HepG2 (cell line): ENCODE measurements around the gene TESK1. TPM values are rescaled to one million over a fixed set of nuclear protein-coding genes. Genes with fewer than 3 reads are reported as not detected.

Source experiments
- FOXK1 ChIP-seq: sonication (generic); formaldehyde crosslinking; IDR thresholded peaks from 2 replicates; pipeline ENCODE4 v1.4.0; 2020; ENCODE audit warnings: low read depth, missing genetic modification reagents, borderline replicate concordance
- GFI1 ChIP-seq: sonication (generic); formaldehyde crosslinking; IDR thresholded peaks from 2 replicates; pipeline ENCODE4 v1.5.0; 2020; ENCODE audit warnings: missing genetic modification reagents, mild to moderate bottlenecking, borderline replicate concordance
- GLI4 ChIP-seq: sonication (generic); formaldehyde crosslinking; IDR thresholded peaks from 2 replicates; pipeline ENCODE4 v1.5.1; 2020; ENCODE audit warnings: missing genetic modification reagents, mild to moderate bottlenecking, moderate library complexity, borderline replicate concordance
- HOXA9 ChIP-seq: sonication (generic); formaldehyde crosslinking; IDR thresholded peaks from 2 replicates; pipeline ENCODE4 v1.8.1; 2022; ENCODE audit warnings: missing genetic modification reagents, mild to moderate bottlenecking, moderate library complexity, borderline replicate concordance
- NONO ChIP-seq, 2 experiments: fragments of 450-650 bp in 1 of 2; sonication (generic) in 1 of 2; formaldehyde crosslinking in 1 of 2; IDR thresholded peaks in 1 of 2; conservative IDR thresholded peaks in 1 of 2; 2 replicates each; pipeline versions ENCODE4 v1.6.1 to v1.8.0; 2017 to 2022; ENCODE audit warnings: mild to moderate bottlenecking in 1 of 2, missing genetic modification reagents in 1 of 2, moderate library complexity in 1 of 2
- RFXANK ChIP-seq: IDR thresholded peaks from 2 replicates; pipeline ENCODE4 v1.6.1; 2016
- SOX13 ChIP-seq, 3 experiments: fragments of 450-650 bp in 1 of 3; sonication (generic) in 1 of 3; formaldehyde crosslinking in 1 of 3; IDR thresholded peaks in 2 of 3; conservative IDR thresholded peaks in 1 of 3; 2 replicates each; pipeline versions ENCODE4 v1.5.0 to v1.6.1; 2016 to 2020; ENCODE audit warnings: antibody characterized with exemption in 1 of 3, mild to moderate bottlenecking in 1 of 3, missing compliant biosample characterization in 1 of 3, missing genetic modification reagents in 1 of 3, moderate library complexity in 1 of 3
- SRF ChIP-seq: IDR thresholded peaks from 2 replicates; pipeline ENCODE4 v1.6.1; 2011; ENCODE audit warnings: mild to moderate bottlenecking, low read depth, low read length, moderate library complexity
- TAF15 ChIP-seq: fragments of 200-400 bp; formaldehyde crosslinking; IDR thresholded peaks from one replicate; pipeline ENCODE4 v1.6.1; 2018; ENCODE audit warnings: mild to moderate bottlenecking, low read depth, low read length; ENCODE audit not compliant: poor library complexity, severe bottlenecking
- TEAD3 ChIP-seq: optimal IDR thresholded peaks from 2 replicates; pipeline ENCODE3; 2016; ENCODE audit warnings: borderline replicate concordance
- TRIM24 ChIP-seq: sonication (generic); formaldehyde crosslinking; IDR thresholded peaks from 2 replicates; pipeline ENCODE4 v1.8.0; 2022; ENCODE audit warnings: mild to moderate bottlenecking, missing genetic modification reagents
- ZBTB3 ChIP-seq: sonication (generic); formaldehyde crosslinking; IDR thresholded peaks from 2 replicates; pipeline ENCODE4 v1.4.0; 2020; ENCODE audit warnings: low read depth, mild to moderate bottlenecking, moderate library complexity, missing genetic modification reagents, borderline replicate concordance
- ZEB1 ChIP-seq: IDR thresholded peaks from 2 replicates; pipeline ENCODE4 v1.6.1; 2012; ENCODE audit warnings: mild to moderate bottlenecking, low read depth, inconsistent platforms; ENCODE audit not compliant: insufficient replicate concordance
- ZFP90 ChIP-seq: sonication (generic); formaldehyde crosslinking; IDR thresholded peaks from 2 replicates; pipeline ENCODE4 v1.8.0; 2022; ENCODE audit warnings: missing genetic modification reagents, mild to moderate bottlenecking, inconsistent platforms, borderline replicate concordance
- ZKSCAN5 ChIP-seq: sonication (generic); formaldehyde crosslinking; IDR thresholded peaks from 2 replicates; pipeline ENCODE4 v1.5.1; 2020; ENCODE audit warnings: mild to moderate bottlenecking, missing genetic modification reagents
- ZMAT3 ChIP-seq: sonication (generic); formaldehyde crosslinking; conservative IDR thresholded peaks from 2 replicates; pipeline ENCODE4 v1.7.0; 2021; ENCODE audit warnings: missing genetic modification reagents
- ZNF33B ChIP-seq: sonication (generic); formaldehyde crosslinking; IDR thresholded peaks from 2 replicates; pipeline ENCODE4 v1.5.1; 2020; ENCODE audit warnings: mild to moderate bottlenecking, missing genetic modification reagents
- ZNF556 ChIP-seq: sonication (generic); formaldehyde crosslinking; IDR thresholded peaks from 2 replicates; pipeline ENCODE4 v1.4.0; 2020; ENCODE audit warnings: mild to moderate bottlenecking, missing genetic modification reagents, borderline replicate concordance
- ZNF557 ChIP-seq: sonication (generic); formaldehyde crosslinking; IDR thresholded peaks from 2 replicates; pipeline ENCODE4 v1.4.0; 2020; ENCODE audit warnings: missing genetic modification reagents
- ZNF614 ChIP-seq: IDR thresholded peaks from 2 replicates; pipeline ENCODE4 v1.6.1; 2018; ENCODE audit warnings: missing biosample characterization, missing genetic modification reagents, inconsistent platforms, borderline replicate concordance
- ZNF713 ChIP-seq: sonication (generic); formaldehyde crosslinking; IDR thresholded peaks from 2 replicates; pipeline ENCODE4 v1.4.0; 2020; ENCODE audit warnings: mild to moderate bottlenecking, missing genetic modification reagents
- ZNF773 ChIP-seq: sonication (generic); formaldehyde crosslinking; IDR thresholded peaks from 2 replicates; pipeline ENCODE4 v1.4.0; 2020; ENCODE audit warnings: missing genetic modification reagents, borderline replicate concordance
- ZNF775 ChIP-seq: sonication (generic); formaldehyde crosslinking; IDR thresholded peaks from 2 replicates; pipeline ENCODE4 v1.4.0; 2020; ENCODE audit warnings: missing genetic modification reagents, mild to moderate bottlenecking, moderate library complexity, borderline replicate concordance
- ZNF850 ChIP-seq: sonication (generic); formaldehyde crosslinking; conservative IDR thresholded peaks from 2 replicates; pipeline ENCODE4 v1.9.0; 2021; ENCODE audit warnings: mild to moderate bottlenecking, missing genetic modification reagents
- ZNF891 ChIP-seq: sonication (generic); formaldehyde crosslinking; IDR thresholded peaks from 2 replicates; pipeline ENCODE4 v1.5.0; 2020; ENCODE audit warnings: mild to moderate bottlenecking, missing genetic modification reagents
- polyA plus RNA-seq, 8 experiments: library from polyadenylated mRNA; depleted of rRNA in 3 of 8; stranded (reverse) in 7 of 8; unstranded in 1 of 8; fragments of >200 nt; fragmentation: Illumina TruSeq in 4 of 8; extraction: Trizol in 4 of 8; gene quantifications; 2 replicates each; pipeline versions ENCODE4 v1.2.1 to v1.2.3, GENCODE V29; 2011 to 2016; ENCODE audit warnings: low read depth in 4 of 8, missing spikeins in 1 of 8, mixed read lengths in 1 of 8; ENCODE audit not compliant: insufficient read depth in 1 of 8
- total RNA-seq, 5 experiments: library from RNA; depleted of rRNA; stranded (reverse); fragments of >200 nt; fragmentation: Illumina TruSeq; extraction: Trizol; gene quantifications; 2 replicates each; pipeline ENCODE4 v1.2.3, GENCODE V29; 2016; ENCODE audit warnings: low read depth in 1 of 5
- TF ChIP-seq, protein P1 (sequence below): sonication (generic); formaldehyde crosslinking; IDR thresholded peaks from 2 replicates; pipeline ENCODE4 v1.5.0; 2020; ENCODE audit warnings: missing genetic modification reagents, mild to moderate bottlenecking, borderline replicate concordance
- TF ChIP-seq, protein P2 (sequence below): sonication (generic); formaldehyde crosslinking; IDR thresholded peaks from 2 replicates; pipeline ENCODE4 v1.4.0; 2020; ENCODE audit warnings: missing genetic modification reagents

Gene TESK1
- total and polyA plus RNA-seq, 2 of the 13 experiments (the other 11 are each of a cell fraction or from before 2014, with no cell fraction given), result 7.3 to 13.6 TPM

DNA sequence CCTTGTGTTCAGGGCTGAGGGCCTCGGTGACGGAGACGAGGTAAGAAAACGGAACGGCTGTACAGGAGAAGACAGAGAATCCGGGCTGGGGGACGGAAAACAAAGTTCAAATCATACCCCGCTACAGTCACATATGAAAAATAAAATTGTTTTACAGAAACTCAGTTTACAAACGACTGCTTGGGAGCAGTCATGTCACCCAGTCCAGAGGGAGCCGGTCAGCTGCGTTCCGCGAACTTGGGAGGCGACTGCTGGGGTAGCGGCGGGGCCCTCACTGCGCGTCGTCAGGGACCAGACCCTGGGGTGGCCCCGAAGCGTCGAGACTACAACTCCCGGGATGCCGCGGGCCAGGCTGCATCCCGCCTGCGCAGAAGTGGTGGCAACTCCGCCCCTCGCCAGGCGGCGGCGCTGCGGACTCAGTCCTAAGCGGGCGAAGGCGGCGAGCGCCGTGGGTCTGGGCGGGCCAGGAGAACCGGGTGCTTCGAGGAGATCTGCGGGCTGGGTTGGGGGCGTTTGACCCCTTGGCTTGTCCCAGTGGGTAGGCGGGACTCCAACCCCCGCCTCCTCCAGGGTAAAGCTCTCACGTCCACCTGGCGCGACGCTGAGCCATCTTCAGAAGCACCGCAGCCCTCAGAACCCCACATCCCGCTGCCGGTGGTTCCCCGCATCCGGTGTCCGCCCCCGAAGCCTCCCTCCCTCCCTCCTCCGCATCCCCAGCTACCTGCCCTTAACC is 41.6 kb downstream of the TESK1 start (continued):
- TF ChIP-seq ZNF773 (CRISPR knock-in tag) (no peak), ZEB1 (no peak), ZNF850 (no peak), TRIM24 (CRISPR knock-in tag) (no peak), NONO (IDR thresholded peaks at IDR 0.05) (no peak), NONO (CRISPR knock-in tag; conservative IDR thresholded peaks at IDR 0.05) (peak; percentile 58; the same call in 1 of the 2 replicates), ZNF713 (no peak; the same call in 1 of the 2 replicates), TAF15 (no peak), ZNF775 (CRISPR knock-in tag) (no peak), ZNF557 (no peak), ZNF891 (CRISPR knock-in tag) (peak; percentile 56; the same call in 1 of the 2 replicates), GLI4 (CRISPR knock-in tag) (no peak), ZNF614 (peak; percentile 82; the same call in 1 of the 2 replicates), ZKSCAN5 (CRISPR knock-in tag) (no peak), TEAD3 (CRISPR knock-in tag) (peak; percentile 65), RFXANK (no peak), SRF (peak; percentile 16; the same call in 1 of the 2 replicates), ZNF33B (CRISPR knock-in tag) (peak; percentile 59; the same call in 1 of the 2 replicates), ZFP90 (CRISPR knock-in tag) (peak; percentile 90), FOXK1 (CRISPR knock-in tag) (peak; percentile 46; the same call in 1 of the 2 replicates), ZBTB3 (no peak), ZNF556 (CRISPR knock-in tag) (no peak), GFI1 (CRISPR knock-in tag) (peak; percentile 56; the same call in 1 of the 2 replicates), HOXA9 (CRISPR knock-in tag) (no peak), SOX13 (IDR thresholded peaks at IDR 0.05) (no peak), SOX13 (CRISPR knock-in tag; conservative IDR thresholded peaks at IDR 0.05 in 1 of 2, IDR thresholded peaks at IDR 0.05 in 1 of 2) (no peak; a peak in 1 of 4 replicates), ZMAT3 (CRISPR knock-in tag) (peak; percentile 80; the same call in 1 of the 2 replicates)
- TF ChIP-seq, protein P1, sequence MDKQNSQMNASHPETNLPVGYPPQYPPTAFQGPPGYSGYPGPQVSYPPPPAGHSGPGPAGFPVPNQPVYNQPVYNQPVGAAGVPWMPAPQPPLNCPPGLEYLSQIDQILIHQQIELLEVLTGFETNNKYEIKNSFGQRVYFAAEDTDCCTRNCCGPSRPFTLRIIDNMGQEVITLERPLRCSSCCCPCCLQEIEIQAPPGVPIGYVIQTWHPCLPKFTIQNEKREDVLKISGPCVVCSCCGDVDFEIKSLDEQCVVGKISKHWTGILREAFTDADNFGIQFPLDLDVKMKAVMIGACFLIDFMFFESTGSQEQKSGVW, result no peak
- TF ChIP-seq, protein P2, sequence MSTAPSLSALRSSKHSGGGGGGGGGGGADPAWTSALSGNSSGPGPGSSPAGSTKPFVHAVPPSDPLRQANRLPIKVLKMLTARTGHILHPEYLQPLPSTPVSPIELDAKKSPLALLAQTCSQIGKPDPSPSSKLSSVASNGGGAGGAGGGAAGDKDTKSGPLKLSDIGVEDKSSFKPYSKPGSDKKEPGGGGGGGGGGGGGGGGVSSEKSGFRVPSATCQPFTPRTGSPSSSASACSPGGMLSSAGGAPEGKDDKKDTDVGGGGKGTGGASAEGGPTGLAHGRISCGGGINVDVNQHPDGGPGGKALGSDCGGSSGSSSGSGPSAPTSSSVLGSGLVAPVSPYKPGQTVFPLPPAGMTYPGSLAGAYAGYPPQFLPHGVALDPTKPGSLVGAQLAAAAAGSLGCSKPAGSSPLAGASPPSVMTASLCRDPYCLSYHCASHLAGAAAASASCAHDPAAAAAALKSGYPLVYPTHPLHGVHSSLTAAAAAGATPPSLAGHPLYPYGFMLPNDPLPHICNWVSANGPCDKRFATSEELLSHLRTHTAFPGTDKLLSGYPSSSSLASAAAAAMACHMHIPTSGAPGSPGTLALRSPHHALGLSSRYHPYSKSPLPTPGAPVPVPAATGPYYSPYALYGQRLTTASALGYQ (CRISPR knock-in tag), result peak; percentile 77; the same call in 1 of the 2 replicates
